Inflammatory macrophage treated with lipopolysaccharide for 4 hours (primary cell): Measurements from ENCODE around the gene SUPT20H.
A peak's percentile ranks its signal among the peaks of the same experiment; 100 is the strongest.
"Not testable (repeated sequence)": the region's sequence is repeated elsewhere in the genome, so short reads cannot be mapped to it uniquely, and the experiment has no call there.

ENCODE experiments used
- DNase-seq: peaks from one replicate; pipeline ENCODE4 v3.0.0-alpha.2; 2020

The SUPT20H gene

DNA sequence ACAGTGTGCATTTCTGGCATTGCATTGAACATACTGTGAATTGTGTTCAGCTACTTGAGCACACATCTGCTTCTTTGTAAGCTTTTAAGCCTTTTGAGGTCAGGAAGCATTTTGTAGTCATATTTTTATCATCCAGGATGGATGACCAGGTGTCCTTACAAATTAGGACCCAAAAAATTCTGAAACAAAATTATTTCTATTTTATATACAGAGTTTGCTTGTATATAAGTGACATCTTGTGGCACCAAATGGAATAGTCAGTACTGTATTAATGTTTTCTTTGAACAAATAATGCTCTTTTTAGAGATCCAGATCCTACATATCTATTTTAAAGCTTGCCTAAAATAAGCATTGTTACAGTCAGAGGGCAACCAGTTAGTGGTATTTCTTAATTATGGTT is 9.5 kb upstream of the SUPT20H start:
- peak; percentile 2 for DNase-seq

DNA sequence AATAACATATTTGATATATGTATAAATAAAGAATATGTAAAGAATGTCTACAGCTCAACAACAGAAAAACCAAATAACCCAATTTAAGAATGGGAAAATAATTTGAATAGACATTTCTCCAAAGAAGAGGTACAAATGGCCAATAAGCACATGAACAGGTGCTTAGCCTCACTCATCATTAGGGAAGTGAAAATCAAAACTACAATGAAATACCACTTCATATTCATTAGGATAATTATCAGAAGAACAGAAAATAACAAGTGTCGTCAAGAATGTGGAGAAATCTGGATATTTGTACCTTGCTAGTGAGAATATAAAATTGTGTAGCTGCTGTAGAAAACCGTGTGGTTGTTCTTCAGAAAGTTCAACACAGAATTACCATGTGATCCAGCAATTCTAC is 8.4 kb upstream of the SUPT20H start:
- no peak for DNase-seq

DNA sequence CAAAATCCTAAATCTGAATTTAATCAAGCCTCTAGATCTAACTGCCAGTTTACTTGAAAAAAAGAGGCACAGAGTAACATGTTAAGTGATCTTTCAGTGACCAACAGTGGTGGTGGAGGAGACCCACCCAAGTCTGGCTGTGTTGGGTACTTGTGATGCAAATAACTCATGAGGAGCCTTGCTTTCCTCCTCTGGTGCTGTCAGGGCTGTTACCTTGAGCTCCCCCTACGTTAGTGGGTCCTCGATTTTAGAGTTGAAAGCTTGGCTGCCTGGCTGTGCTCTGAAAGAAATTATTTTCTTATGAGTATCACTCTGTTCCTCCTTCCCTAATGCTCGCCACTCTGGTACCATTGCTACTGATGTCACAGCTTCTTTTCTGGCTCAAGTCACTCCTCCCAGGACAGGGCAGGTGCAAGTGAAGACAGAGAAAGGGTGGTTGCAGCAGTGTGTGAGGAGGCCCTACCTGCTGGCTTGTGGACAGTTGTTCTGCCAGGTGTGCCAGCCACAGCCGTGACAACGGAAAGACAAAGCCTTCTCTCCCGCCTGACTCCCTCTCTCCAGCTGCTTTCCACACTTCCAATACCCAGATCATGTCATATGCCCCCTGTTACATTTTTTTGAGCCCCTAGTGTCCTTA is 6.5 kb upstream of the SUPT20H start:
- no peak for DNase-seq

GRCh38 chr13:37059848-37060192 is 332 bp upstream of the SUPT20H start:
- DNase-seq = no peak

- DNase-seq = not testable (repeated sequence)
Observed at GRCh38 chr13:37056228-37056627, 3.3 kb downstream of the SUPT20H start.

GRCh38 chr13:37053111-37053510 is 6.4 kb downstream of the SUPT20H start:
- not testable (repeated sequence) for DNase-seq

DNA sequence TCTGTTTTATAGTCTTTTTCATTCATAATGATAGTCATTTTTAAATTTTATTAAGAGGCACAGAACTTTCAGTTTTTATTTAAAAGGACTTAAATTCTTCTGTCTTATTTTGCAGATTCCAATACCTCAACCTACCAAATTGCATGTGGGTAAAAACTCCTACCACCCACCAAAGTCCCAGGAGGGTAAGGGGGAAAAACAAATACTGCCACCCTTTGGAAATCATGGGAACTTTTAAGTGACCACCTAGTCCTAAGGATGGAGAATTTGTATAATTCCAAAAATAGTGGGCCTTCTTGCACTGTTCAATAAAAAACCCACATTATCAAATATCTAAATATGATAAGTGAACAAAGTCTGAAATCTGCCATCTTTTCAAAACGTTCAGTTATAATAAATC is 9.7 kb downstream of the SUPT20H start:
- no peak for DNase-seq

GRCh38 chr13:37047846-37048245 is 11.6 kb downstream of the SUPT20H start:
- DNase-seq = no peak

DNA sequence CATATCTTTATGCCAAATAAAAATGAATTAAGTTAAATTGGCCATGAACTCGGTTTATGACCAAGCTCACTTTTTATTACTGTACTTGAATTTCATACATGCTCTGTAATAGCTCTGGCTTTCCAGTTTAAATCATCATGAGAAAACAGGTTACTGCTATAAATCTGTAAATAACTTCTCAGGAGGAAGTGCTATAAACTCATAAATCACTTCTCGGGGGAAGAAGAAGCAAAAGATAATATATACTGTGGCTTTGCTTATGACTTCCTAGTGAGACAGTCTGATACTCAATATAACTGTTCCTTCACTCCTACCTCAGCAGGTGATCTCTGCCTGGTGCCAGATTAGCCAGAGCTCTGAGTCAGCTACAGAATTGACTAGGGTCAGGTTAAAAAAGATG is 12.5 kb downstream of the SUPT20H start:
- DNase-seq = no peak

DNA sequence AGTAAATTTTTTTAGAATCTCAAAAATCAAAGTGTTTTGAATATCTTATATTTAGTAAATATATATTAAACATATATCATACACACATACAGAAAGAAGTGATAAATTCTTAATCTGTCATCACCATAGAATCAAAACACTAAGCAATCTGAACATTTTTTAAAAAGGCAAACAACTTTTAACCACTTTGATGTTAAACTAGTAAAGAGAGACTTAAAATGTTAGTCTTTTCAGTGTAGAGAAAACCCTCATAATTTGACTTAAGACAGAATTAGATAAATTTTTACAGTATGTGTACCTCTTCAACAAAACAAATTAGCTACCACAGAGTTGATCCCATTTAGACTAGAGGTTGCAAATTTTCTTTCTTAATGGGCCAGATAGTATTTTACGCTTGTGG is 13.4 kb downstream of the SUPT20H start:
- DNase-seq = no peak

GRCh38 chr13:37040789-37041188 is 18.7 kb downstream of the SUPT20H start:
- no peak for DNase-seq

- DNase-seq = no peak
Observed at GRCh38 chr13:37039896-37040295, 19.6 kb downstream of the SUPT20H start.

- DNase-seq = no peak
Observed at GRCh38 chr13:37037241-37037640, 22.2 kb downstream of the SUPT20H start.

DNA sequence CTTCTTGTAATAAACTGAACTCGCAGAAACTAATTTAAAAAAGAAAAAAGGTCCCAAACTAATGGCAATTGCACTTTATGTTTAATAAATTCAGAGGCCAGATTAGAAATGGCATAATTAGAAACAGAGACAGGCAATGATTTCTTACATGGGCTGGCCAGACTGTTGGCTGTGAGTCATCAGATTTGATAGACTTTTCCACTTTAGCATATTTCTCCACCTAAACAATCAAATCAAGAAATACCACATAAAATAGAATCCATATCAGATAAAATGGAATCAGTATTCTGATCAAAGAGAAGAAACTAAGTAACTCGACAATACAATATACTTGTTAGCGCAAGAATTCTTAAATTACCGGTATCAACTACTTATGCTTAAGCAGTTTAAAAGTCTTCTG is 29.9 kb downstream of the SUPT20H start:
- DNase-seq = no peak

DNA sequence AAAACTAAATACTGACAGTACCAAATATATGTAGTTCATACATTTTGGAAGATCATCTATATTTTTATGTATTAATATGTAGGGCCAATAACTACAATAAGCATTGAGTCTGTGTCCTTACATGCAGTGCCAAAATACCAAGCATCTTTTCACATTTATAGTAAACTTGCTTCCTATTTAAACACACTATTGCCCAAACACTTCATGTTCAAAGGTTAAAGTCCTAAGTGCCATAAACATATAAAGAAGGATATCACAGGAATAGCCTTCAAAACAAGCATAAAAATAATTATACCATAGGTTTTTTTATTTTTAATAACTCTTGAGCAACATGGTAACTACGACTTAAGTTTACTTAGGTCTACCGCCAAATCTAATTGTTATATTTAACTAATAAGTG is 31.8 kb downstream of the SUPT20H start:
- DNase-seq = no peak

GRCh38 chr13:37026771-37027170 is 32.7 kb downstream of the SUPT20H start:
- no peak for DNase-seq

DNA sequence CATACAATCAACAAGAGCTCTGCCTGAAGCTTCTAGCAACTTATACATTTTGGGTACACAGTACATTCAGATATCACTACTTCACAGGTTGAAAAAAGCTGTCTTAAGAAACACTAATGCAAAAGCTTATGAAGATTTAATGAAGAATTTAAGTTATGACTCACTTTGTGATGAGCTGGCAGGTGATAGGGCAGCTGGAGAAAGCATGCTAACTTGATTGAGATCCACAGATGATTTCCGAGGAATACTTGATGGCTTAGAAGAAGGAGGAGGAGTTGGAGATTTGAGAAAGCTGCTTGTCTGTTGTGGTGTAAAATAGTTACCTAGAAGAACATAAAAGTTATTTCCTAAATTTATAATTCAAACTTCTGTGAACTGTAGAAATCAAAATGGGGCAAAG is 35.6 kb downstream of the SUPT20H start:
- DNase-seq = no peak

DNA sequence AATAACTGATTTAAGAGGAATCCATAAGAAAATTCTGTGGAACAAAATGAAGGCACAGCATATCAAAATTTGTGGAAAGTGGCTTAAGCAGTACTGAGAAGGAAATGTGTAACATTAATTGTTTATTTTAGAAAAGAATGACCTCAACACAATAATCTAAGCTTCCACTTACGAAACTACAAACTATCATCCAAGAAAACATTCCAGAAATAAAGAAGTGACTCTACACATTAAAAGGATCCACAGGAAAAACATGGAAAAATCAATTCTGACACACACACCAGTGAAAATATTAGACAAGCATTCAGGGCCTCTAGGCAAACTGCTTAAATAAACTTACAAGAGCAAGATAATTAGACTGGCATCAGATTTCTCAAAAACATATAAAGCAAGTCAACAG is 44.9 kb downstream of the SUPT20H start:
- DNase-seq = no peak

DNA sequence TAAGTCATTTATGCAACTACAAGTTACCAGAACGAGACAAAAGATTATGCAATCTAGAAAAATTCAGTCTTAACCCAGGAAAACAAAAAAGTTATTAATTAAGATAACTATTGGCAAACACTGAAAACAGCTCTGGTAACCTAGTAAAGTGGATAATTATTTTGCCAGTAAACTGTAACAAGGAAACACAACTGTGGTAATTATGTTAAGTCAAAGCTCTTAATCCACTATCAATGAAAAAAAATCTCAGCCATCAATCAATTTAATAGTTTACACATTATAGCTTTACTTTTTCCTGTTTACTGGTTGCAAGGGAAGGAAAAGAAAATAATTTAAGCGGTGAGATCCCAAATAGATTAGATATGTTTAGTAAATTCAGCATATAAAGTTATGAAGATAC is 47.7 kb downstream of the SUPT20H start:
- no peak for DNase-seq

- DNase-seq = no peak
Observed at GRCh38 chr13:37011002-37011401, 48.5 kb downstream of the SUPT20H start.

DNA sequence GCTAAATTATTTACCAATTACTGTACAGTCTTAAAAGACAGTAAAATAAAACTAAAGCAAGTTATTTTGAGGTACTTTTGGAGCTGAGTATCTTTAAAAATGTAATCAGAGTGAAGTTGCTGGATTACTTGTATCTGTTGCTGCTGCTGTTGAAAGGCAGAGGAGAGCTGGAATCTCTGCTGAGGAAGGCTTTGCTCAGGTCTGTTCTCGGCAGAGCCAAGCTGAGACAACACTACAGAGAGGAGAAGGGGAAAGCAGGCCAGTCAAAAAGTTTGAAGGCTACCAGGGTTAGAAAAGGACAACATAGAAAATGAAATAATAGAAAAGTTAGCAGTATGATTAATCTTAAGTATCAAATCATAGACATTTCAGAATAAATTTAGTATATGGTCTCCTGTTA is 49.1 kb downstream of the SUPT20H start:
- no peak for DNase-seq

DNA sequence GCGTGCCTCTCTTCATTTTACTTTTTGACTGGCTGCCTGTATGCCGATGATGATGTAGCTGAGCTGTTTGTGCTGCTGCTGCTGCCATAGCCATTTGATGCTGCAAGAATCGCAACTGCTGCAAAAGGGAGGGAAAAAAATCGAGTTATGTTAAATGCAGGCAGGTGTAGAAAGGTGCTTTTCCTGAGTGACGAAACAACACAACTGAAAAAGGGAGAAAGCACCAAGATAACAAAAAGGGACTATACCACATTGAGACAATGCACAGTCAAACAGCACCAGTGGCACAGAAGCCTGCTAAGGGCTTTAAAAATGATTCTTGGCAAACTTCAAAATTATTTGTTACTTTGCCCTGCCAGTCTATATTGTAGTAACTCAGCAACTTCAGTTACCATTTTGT is 49.8 kb downstream of the SUPT20H start:
- DNase-seq = no peak

DNA sequence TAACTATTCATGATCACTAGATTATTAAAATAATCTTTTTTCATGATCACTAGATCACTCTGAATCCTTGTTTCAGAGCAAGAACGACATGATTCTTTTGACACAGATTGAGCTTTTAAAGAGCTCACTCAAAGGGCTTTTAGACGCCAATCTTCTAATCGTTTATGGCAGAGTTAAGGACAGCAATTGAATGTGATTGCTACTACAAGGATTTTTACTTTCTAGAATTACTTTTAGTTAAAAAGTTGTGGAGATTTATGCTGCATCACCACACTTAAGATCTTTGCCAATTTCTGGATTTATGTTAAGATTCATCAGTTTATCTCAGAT is 57.6 kb downstream of the SUPT20H start:
- no peak for DNase-seq

DNA sequence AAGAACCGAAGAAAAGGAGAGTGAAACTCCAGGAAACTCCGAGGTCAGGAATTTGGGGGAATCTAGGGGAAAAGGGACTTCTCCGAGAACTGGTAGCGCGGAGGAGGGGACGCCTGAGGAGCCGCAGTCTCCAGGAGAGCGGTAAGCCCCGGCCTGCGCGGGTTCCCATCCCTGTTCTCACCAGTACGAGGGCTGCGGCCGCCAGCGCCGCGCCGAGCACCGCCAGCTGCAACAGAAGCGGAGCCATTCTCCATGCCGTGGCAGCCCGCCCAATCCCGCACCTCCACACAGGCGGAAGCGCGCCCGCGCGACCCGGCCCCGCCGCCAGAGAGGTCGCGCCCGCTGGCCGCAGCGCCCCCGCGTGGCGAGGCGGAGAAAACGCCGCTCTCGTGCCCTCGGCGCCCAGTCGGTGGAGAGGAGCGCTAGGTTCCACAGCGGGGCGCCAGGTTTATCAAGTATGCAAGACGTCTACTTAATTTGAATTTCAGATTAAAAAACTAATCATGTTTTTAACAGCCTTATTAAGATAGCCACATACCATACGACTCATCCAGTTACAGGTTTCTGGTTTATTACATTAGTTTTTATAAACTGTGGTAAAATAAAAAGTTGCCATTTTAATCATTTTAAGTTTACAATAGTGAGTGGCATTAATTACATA is 60.3 kb downstream of the SUPT20H start, which contains the start of gene ALG5:
ALG5 (minus strand) TSS at position 287 of the 661 bp plus-strand sequence; CDS start at position 247, 40 bp downstream.
- DNase-seq = peak; percentile 90

DNA sequence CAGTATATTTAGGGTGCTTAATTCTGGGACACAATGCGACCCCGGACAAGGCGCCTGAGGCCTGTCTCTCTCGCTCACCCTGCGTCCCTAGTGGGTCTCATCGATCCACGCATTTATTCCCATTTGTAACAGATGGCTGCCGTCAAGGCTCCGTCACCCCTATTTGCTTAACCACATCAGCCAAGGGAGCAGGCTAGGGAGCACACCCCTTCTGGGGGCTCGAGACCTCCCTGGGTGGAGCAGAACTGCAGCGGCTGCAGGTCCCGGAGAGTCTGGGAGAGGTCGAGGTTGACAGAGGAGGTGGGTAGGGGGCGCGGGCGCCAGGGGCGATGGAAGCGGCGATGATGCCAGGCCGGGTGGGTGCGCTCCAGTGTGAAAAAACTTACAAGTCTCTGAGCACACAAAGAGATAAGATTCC is 60.9 kb downstream of the SUPT20H start:
- DNase-seq = peak; percentile 16
